Renal cortex interstitium (tissue), 15 donors: ENCODE results near the gene FAM47E. TPM values are rescaled to one million over a fixed set of nuclear protein-coding genes. Genes with fewer than 3 reads are reported as not detected.
A peak's percentile ranks its signal among the peaks of the same experiment; 100 is the strongest.

Source experiments
- DNase-seq, 11 donors: peaks; one replicate each; pipeline ENCODE4 v3.0.0-alpha.2; 2013; ENCODE audit warnings: low read depth in 9 of 11, low spot score in 4 of 11; ENCODE audit errors: extremely low read depth in 1 of 11
- long read RNA-seq, 16 experiments: transcript quantifications; one replicate each; lab custom pipeline, GENCODE V29; 2026
- polyA plus RNA-seq, 3 donors: library from polyadenylated mRNA; unstranded; fragments of 120-200 nt; gene quantifications; one replicate each; pipeline ENCODE4 v1.2.1, GENCODE V29; 2013; ENCODE audit not compliant: insufficient read length in 3 of 3

The FAM47E gene, protein sequence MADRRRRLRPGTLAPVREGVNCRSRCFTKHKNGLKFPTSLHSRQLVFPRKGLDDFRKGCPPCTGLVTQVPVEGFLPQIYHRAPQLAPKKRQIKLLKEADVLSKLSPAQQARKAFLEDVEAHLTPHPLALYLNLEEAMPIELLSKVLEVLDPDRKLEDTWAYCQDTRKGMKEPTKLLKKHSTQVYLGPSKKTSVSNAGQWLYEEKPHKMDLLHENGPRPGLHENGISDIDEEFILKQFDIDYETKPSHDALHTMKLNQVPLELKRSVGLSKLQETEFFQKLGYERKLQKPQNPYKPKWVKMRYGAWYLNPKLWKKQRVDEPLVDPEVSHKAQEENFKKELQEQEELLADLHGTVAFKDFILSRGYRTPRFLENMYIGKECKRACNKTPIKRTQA
- polyA plus RNA-seq: 10 to 100 TPM in 1 of 3 donors, 1 to 10 TPM in 2; 5.0 to 12.2 (median 9.2) TPM
- long read RNA-seq, donor 1, full-length matches to known transcripts: 2 of 2 reads
- long read RNA-seq, donor 1, partial matches to known transcripts: 0 of 2 reads
- long read RNA-seq, donor 1, other reads (novel, unspliced or antisense): 0 of 2 reads
- long read RNA-seq, donor 2: 0 reads
- long read RNA-seq, donor 3: 0 reads
- long read RNA-seq, donor 4: 0 reads
- long read RNA-seq, donor 5: 0 reads
- long read RNA-seq, donor 6, partial matches to known transcripts: 0 of 2 reads
- long read RNA-seq, donor 6, other reads (novel, unspliced or antisense): 0 of 2 reads
- long read RNA-seq, donor 7: 0 reads
- long read RNA-seq, donor 8: 0 reads
- long read RNA-seq, donor 9: 0 reads
- long read RNA-seq, donor 10: 0 reads
- long read RNA-seq, donor 11: 0 reads
- long read RNA-seq, donor 12, partial matches to known transcripts: 0 of 1 reads
- long read RNA-seq, donor 12, other reads (novel, unspliced or antisense): 0 of 1 reads
- long read RNA-seq, donor 13: 0 reads
- long read RNA-seq, donor 14: 0 reads
- long read RNA-seq, donor 15, partial matches to known transcripts: 0 of 1 reads
- long read RNA-seq, donor 15, other reads (novel, unspliced or antisense): 0 of 1 reads
- long read RNA-seq, donor 16, partial matches to known transcripts: 0 of 2 reads
- long read RNA-seq, donor 16, other reads (novel, unspliced or antisense): 0 of 2 reads

- DNase-seq: peak in 10 of 11 donors; percentile 45 to 79 (median 66)
These were observed at the start of gene FAM47E for GRCh38 chr4:76251441-76252270. TSS of gene FAM47E (plus strand) at chr4:76251721. CDS start at chr4:76251747, 26 bp downstream.

GRCh38 chr4:76203541-76203940 lies 48.0 kb upstream of the FAM47E start:
- no peak for DNase-seq

GRCh38 chr4:76204936-76205335 lies 46.6 kb upstream of the FAM47E start:
- no peak for DNase-seq

DNA sequence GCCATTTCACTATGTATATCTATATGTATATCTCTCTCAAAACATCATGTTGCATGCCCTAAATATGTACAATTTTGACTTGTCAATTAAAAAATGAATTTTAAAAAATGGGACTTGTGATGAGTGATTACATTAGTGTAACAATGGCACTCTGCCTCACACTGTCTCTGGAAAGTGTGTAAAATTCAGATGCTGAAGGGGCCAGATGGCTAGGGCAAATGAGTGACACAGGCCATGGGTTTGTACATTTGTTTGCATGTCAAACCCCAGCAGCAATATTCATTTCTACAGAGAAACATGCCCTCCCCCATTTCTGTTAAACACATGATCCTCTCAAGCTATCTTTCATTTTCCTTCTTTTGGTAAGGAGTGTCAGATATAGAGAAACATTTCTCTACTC lies 46.0 kb upstream of the FAM47E start:
- no peak for DNase-seq

DNA sequence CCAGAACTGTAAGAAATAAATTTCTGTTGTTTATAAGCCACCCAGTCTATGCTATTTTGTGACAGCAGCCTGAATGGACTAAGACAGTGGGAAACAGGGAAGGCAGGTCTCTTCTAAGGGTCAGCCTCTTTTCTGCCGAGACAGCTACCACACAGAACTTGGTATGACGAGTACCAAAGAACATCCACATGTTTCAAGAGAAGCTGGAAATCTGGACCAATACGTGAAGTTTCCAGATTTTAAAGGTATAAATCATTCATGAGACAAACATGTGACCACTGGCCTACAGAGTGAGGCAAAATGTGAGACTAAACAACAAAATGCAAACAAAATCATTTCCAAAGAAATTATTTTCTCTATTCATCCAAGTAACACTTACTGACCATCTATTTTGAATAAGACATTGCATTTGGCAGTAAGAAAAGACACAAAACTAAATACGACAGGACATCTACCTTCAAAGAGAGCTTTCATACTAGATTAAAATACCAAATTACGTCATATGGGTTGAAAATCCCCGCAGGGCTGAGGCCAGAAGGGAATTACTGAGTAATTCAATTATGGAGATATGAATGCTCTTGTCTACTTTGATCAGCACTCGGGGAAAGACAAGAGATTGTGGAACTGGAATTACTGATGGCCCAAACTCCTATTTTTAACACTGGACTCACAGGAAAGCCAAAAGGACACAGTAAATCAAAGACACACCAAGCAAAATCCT lies 45.1 kb upstream of the FAM47E start:
- no peak for DNase-seq

GRCh38 chr4:76207549-76207948 lies 44.0 kb upstream of the FAM47E start:
- DNase-seq: no peak

- peak in 5 of 11 donors; percentile 68 to 80 (median 77) for DNase-seq
These were observed 43.3 kb upstream of the FAM47E start for GRCh38 chr4:76208005-76208765.

GRCh38 chr4:76209881-76210280 lies 41.6 kb upstream of the FAM47E start:
- no peak for DNase-seq

GRCh38 chr4:76210452-76210851 lies 41.1 kb upstream of the FAM47E start:
- DNase-seq: no peak

DNA sequence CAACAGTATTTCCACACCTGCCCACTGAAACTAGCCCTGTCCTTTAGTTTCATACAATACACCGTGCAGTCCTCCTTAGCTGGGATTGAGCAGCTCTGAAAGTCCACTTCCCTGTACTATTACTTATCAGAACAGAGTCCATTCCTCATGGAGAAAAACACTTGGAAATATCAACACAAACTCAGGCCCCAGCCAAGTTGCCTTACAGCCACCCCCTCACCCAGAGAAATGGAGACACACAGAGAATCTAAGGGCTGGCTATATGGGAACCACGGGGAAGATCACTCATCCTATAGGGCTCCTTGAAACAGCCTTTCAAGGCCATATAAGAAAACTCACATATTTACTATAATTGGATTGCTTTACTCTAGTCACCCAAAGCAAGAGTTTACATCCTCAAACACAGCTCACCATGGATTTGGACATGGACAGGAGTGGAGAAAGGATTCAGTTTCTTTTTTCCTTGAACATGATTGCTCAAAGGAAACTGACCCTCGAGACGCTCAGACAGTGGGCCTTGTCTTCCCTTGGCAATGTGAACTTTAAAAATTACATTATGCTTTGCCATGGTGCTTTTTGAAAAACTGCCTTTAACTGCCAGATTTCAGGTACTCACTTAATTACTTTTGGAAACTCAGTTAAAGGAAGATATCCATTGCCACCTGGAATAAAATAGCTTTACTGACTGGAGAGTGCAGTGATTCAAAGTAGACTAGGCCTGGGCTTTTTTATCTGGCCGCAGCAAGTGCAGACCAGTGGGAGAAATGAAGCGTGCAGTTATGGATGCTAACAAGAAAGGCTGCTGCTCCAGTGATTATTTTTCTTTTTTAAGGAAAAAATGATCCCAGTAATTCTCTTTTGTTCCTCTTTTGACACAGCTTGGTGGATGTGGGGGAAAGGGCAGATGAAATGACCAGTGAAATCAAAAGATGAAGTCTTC lies 39.5 kb upstream of the FAM47E start:
- no peak for DNase-seq

- DNase-seq: peak in 2 of 11 donors; percentile 49 to 54
These were observed 38.6 kb upstream of the FAM47E start for GRCh38 chr4:76212851-76213414.

GRCh38 chr4:76213415-76214176 lies 37.9 kb upstream of the FAM47E start, which contains the start of gene SCARB2:
TSS of gene SCARB2 (minus strand) at chr4:76213824. CDS start at chr4:76213543, 281 bp downstream.
- DNase-seq: peak; percentile 61 to 85 (median 74)

GRCh38 chr4:76214177-76214675 lies 37.3 kb upstream of the FAM47E start:
- no peak for DNase-seq

DNA sequence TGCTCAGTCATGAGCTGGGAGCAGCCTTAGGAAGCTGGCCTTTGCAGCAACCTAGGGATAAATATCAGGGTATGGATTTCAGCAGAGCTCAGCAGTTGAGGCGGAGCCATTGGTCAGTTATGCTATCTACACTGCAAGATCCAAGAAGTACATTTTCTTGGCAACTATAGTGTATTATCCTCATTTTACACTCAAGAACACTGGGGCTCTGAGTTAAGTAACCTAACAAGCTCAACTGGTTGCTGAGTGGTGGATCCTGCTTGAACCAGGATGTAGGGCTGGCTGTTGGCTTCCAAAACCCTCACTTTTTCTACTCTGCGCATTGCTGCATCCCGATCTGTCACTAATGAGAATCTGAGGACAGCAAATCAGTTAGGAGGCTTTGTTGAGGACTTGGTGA lies 36.4 kb upstream of the FAM47E start:
- DNase-seq: no peak

DNA sequence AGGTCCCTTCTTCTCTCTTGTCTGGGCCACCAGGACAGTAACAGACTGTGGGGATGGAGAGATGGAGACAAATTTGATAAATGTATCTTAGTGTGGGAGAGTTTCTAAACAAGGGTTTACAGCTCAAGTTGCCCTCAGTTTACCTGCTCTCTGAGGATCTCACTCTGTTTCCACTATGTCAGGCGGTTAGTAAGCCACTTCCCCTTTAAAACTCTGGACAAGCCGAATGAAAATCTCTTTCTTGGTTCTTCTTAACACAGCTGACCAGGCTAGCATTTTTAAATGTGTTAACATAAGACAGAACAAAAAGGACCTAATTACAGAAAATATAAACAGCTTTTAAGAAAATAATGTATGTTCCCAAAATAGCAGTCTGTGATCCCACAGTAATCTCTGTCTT lies 35.0 kb upstream of the FAM47E start:
- no peak for DNase-seq
